Raji (cell line): ENCODE data around the gene REPIN1.

Experiments used
- POLR2A ChIP-seq: IDR thresholded peaks from 2 replicates; pipeline ENCODE4 v1.6.1; 2011; ENCODE audit warnings: low read depth, low read length, control low read depth; ENCODE audit not compliant: insufficient read depth

REPIN1 gene

DNA sequence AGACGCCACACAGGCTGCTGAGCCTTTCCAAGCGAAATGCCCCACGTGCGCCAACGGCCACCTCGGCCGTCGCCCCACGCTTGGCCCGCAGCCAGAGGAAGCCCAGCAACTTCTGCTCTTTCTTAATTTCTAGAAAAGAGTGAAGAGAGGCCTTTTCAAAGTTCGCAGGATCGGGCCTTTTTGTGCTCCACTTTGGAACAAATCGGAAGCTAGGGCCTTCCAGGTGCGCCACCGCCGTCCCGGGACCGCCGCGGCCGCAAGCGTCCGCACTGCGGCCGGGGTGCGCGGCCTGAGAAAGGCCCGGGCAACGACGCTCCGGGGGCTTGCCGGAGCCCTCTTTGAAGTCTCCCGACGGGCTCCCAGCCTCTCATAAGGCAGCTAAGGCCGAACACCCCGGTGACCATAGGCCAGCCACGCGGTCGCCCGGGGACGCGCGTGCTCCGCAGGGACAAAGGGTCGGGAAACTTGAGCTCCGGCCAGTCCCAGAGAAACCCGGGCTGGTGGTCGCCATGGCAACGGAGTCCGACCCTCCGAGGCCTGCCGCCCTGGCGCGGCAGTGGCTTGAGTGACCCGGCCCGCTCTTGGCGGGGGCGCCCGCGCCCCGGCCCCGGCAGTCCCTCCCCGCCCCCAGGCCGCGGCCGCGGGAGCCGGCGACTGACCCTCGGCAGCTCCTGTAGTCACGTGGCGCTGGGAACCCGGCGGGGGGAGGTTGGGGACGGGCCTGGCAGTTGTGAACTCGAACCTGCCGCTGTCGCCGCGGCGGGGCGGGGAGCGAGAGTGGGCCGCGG, at the start of gene REPIN1:
REPIN1 (plus strand) TSS at position 727 of the 788 bp plus-strand sequence. CDS start 890 bp downstream, outside the sequence.
- peak; percentile 63 for TF ChIP-seq POLR2A

- TF ChIP-seq POLR2A: no peak
These were observed 46.9 kb upstream of the REPIN1 start for GRCh38 chr7:150321788-150322113.

GRCh38 chr7:150322114-150322832, 46.3 kb upstream of the REPIN1 start:
- no peak; the same call in 1 of the 2 replicates for TF ChIP-seq POLR2A

GRCh38 chr7:150322833-150323681, 45.6 kb upstream of the REPIN1 start, which contains the start of the genes ACTR3C and LRRC61:
Gene ACTR3C, minus strand, starts transcription at chr7:150323545. Its CDS starts 28,249 bp downstream, at chr7:150295296.
Gene LRRC61, plus strand, starts transcription at chr7:150323355. Its CDS starts 13,507 bp downstream, at chr7:150336862.
- TF ChIP-seq POLR2A: peak; percentile 81

DNA sequence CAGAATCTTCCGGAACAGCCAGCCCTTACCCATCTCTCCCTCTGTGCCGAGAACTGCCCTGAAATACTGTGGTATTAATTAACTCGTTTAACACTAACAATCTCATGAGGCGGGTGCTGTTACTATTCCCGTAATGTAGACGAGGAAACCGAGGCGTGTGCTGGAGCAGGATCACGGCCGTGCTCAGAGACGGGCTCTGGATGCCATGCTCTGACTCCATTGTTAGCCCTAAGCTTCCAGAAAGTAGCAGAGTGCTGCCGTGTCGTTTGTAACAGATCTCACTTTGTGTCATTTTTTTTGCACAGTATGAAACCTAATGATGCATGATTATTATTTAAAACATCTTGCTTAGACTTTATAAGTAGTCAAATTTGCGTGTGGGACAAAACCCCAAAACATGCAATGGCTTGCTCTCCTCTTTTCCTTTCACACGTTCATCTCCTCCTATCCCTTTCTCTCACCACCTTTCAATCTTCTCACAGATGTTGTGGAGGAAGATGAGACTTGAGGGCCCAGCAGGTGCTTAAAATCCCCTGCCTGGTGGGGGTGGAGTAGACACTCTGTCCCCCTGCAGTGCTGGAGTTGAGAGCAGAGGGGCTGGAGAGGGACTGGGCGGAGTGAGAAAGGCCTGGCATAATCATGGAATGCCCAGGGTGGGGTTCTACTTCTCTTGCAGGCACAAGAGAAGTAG, 44.8 kb upstream of the REPIN1 start:
- no peak; the same call in 1 of the 2 replicates for TF ChIP-seq POLR2A

- no peak for TF ChIP-seq POLR2A
These were observed 44.2 kb upstream of the REPIN1 start for GRCh38 chr7:150324373-150324961.

DNA sequence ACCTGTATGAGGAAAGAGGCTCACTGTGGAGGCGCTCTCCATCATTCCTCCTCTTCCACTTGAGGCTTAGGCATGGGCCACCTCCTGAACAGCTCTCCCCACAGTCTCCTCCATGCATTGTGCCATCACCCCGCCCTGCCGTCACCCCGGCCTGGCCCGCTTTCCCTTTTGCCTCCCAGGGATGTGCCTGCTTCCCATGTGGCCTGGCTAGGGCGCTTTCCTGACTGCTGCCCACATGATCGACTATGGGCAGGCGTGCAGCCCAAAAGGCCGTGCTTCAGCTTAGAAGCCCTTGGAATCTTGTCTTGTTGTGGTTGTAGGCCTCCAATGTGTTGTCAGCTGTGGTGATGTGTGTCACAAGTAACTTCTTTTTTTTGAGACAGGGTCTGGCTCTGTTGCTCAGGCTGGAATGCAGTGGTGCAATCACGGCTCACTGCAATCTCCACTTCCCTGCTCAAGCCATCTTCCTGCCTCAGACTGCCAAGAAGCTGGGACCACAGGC, 43.5 kb upstream of the REPIN1 start:
- no peak for TF ChIP-seq POLR2A

DNA sequence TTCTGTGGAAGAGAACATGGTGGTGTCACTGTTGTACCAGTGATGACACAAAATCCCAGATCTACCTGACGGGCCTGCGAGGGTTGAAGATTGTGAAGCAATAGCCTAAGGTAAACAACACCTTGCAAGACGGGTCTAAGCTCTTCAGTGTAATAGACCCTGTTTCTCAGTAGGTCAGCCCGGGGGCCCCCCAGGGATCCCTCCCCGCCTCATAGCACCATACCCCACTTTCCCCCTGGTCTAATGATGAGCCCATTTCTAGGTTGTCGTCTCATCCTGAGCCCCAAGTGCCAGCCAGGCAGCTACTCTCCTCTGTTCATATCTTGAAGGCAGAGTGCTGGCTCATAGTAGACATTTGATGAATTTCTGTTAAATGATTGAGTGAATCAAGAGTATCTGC, 42.7 kb upstream of the REPIN1 start:
- no peak for TF ChIP-seq POLR2A

DNA sequence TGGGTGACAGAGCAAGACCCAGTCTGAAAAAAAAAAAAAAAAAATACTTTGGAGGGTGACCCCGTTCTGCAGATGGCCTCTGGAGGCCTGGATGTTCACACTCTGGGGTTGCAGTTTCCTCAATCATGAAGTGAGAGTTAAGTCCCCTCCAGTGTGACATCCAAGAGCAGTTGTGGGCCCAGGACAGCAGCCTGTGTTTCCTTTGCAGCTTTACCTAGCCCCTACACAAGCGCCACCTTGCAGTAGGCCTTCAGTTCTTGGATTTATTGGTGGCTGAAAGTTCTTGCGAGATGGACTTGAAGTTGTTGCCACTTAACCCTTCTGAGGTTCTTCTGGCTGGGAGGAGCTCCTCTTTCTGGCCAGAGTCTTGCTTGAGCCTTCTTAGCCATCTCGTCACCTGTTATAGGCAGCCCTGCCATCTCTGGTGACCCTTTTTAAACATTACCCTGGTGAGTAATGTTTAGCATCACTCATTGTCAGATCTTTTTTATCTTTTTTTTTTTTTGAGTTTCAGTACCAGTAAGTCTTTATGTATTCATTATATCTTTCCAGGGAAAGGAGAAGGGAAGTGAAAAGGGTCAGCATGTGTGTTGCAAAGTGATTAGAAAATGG, 41.9 kb upstream of the REPIN1 start:
- TF ChIP-seq POLR2A: no peak

- no peak for TF ChIP-seq POLR2A
These were observed 41.3 kb upstream of the REPIN1 start for GRCh38 chr7:150327308-150327707.

- no peak for TF ChIP-seq POLR2A
These were observed 39.1 kb upstream of the REPIN1 start for GRCh38 chr7:150329331-150330120.

GRCh38 chr7:150330211-150330885, 38.3 kb upstream of the REPIN1 start:
- no peak for TF ChIP-seq POLR2A

- TF ChIP-seq POLR2A: no peak
These were observed 35.6 kb upstream of the REPIN1 start for GRCh38 chr7:150332852-150333635.
